ENCODE results near the gene VCAN. TPM values are rescaled to one million over a fixed set of nuclear protein-coding genes. Genes with fewer than 3 reads are reported as not detected.

VCAN gene
- total and polyA plus RNA-seq, 2 of the 8 experiments (the other 6 are each of a cell fraction or from before 2014, with no cell fraction given), result 146 to 404 TPM

DNA sequence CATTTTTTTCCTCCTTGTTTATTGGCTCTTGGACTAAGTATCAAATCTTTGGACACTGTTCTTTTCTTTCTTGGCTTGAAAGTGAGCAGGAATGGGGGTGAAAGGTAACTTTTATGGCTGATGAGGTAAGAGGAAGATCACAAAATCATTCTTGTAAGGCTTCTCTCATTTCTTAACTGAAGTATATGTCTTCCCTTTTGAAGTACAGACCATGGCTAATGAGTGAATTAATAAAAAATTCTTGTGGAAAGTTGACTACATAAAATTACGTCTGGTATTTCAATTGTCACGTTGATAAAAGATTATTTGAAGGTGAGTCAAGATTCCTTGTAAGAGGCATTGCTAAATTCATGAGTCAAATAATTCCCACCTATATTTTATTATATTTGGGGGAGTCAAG is 25.1 kb downstream of the VCAN start:
- H3K4me2 ChIP-seq (ENCODE audit: insufficient read depth in 1 of 2, low read depth in 2 of 2, low read length in 2 of 2), result no peak overlapping the region

More for the DNA sequence above, 25.1 kb downstream of the VCAN start:
- no peaks in the 10 kb centered on the region for H4K20me1 ChIP-seq (replicated peaks in 1 of 2; ENCODE audit: control insufficient read depth in 1 of 2, insufficient read depth in 2 of 2, low read length in 2 of 2)
- TF ChIP-seq SIRT6 (IDR thresholded peaks at IDR 0.05; ENCODE audit: low read length) (no peak), RBBP5 (IDR thresholded peaks at IDR 0.05; ENCODE audit: borderline replicate concordance, low read depth, low read length) (no peak), TCF12 (IDR thresholded peaks at IDR 0.05; ENCODE audit: low read depth, low read length) (no peak), SUZ12 (IDR thresholded peaks at IDR 0.05; ENCODE audit: low read length) (no peak), RAD21 (IDR thresholded peaks at IDR 0.05 in 1 of 2, conservative IDR thresholded peaks at IDR 0.05 in 1 of 2; ENCODE audit: low read depth in 2 of 2, low read length in 2 of 2) (no peak), SP2 (IDR thresholded peaks at IDR 0.05; ENCODE audit: low read length) (no peak), SIN3A (conservative IDR thresholded peaks at IDR 0.05 in 1 of 2, IDR thresholded peaks at IDR 0.05 in 1 of 2; ENCODE audit: low read depth in 1 of 2, low read length in 2 of 2) (no peak), CBX5 (IDR thresholded peaks at IDR 0.05; ENCODE audit: low read depth, low read length) (no peak), CBX8 (IDR thresholded peaks at IDR 0.05; ENCODE audit: borderline replicate concordance, low read depth, low read length) (no peak), SRF (IDR thresholded peaks at IDR 0.05; ENCODE audit: low read depth, low read length) (no peak), GABPA (IDR thresholded peaks at IDR 0.05; ENCODE audit: borderline replicate concordance, insufficient read depth, low read length) (no peak), TAF1 (IDR thresholded peaks at IDR 0.05; ENCODE audit: low read depth, low read length) (no peak)
- H2BK5ac ChIP-seq (ENCODE audit: low read depth, low read length), result no peak overlapping the region
- H3K56ac ChIP-seq (replicated peaks; ENCODE audit: insufficient read length, low read depth, low read length), result no peak overlapping the region
- H3K27me3 ChIP-seq (replicated peaks in 1 of 4; ENCODE audit: control insufficient read depth in 3 of 4, extremely low read depth in 1 of 4, insufficient read depth in 3 of 4, low read length in 3 of 4), result no peaks in the 10 kb centered on the region
- H2AFZ ChIP-seq (ENCODE audit: low read length), result no peak overlapping the region
- ChIA-PET CTCF (ENCODE audit: partially characterized antibody) (no interaction called here), POLR2A (ENCODE audit: partially characterized antibody) (no interaction called here)
- no peak overlapping the region for H3K18ac ChIP-seq (ENCODE audit: extremely low read depth, low read length)
- H3K79me2 ChIP-seq (ENCODE audit: control insufficient read depth in 1 of 2, insufficient read depth in 2 of 2, low read length in 2 of 2), result peaks cover 0 to 20% of the 10 kb centered on the region in 2 experiments; a peak in 2 of 4 replicates
- DNase-seq (ENCODE audit: low read depth in 1 of 2, low spot score in 2 of 2), result no peak
- H3K9ac ChIP-seq (replicated peaks in 1 of 4; ENCODE audit: extremely low read depth in 1 of 4, low read depth in 3 of 4, low read length in 3 of 4), result no peak overlapping the region
- no peak overlapping the region for H3K4me3 ChIP-seq (ENCODE audit: extremely low read depth in 1 of 4, insufficient read depth in 2 of 4, low read depth in 3 of 4, low read length in 4 of 4)
- no peak overlapping the region for H2BK20ac ChIP-seq (ENCODE audit: low read length)
- H3K23me2 ChIP-seq (ENCODE audit: low read depth, low read length), result no peaks in the 10 kb centered on the region
- H3K36me3 ChIP-seq (ENCODE audit: control insufficient read depth in 2 of 4, insufficient read depth in 4 of 4, low read length in 3 of 4), result peaks cover 2 to 89% (median 38%) of the 10 kb centered on the region in 4 experiments; a peak in 6 of 8 replicates
- no peak for FAIRE-seq
- H4K5ac ChIP-seq (ENCODE audit: insufficient read length, low read depth, low read length), result no peak overlapping the region
- no peak overlapping the region for H2BK12ac ChIP-seq (ENCODE audit: low read depth, low read length)
- H3K4ac ChIP-seq (replicated peaks; ENCODE audit: insufficient read length, low read depth, low read length), result no peak overlapping the region
- no peak overlapping the region for H2BK120ac ChIP-seq (replicated peaks; ENCODE audit: low read depth, low read length)
- peaks cover 2% of the 10 kb centered on the region; the same call in 1 of the 2 replicates for H3K79me1 ChIP-seq (ENCODE audit: low read depth, low read length)
- H2AK5ac ChIP-seq (ENCODE audit: low read depth, low read length), result no peak overlapping the region
- no peak overlapping the region for H2BK15ac ChIP-seq (ENCODE audit: low read length)
- no peak overlapping the region for H3K14ac ChIP-seq (ENCODE audit: insufficient read length)
- H3K27ac ChIP-seq (ENCODE audit: low read depth, low read length), result no peak overlapping the region
- peaks cover 0 to 10% (median 1%) of the 10 kb centered on the region in 4 experiments; a peak in 3 of 7 replicates for H3K4me1 ChIP-seq (replicated peaks in 1 of 4; ENCODE audit: control insufficient read depth in 3 of 4, insufficient read depth in 4 of 4, low read length in 3 of 4)
- no peak overlapping the region for H4K8ac ChIP-seq (ENCODE audit: extremely low read depth, insufficient read depth, low read length)
- no peak overlapping the region for H3K23ac ChIP-seq (ENCODE audit: insufficient read length)
- peaks cover 0 to 6% of the 10 kb centered on the region in 2 experiments; a peak in 1 of 4 replicates for H3K9me3 ChIP-seq (ENCODE audit: insufficient read depth in 2 of 2, low read depth in 1 of 2, low read length in 1 of 2)
- no peak overlapping the region for H4K91ac ChIP-seq (replicated peaks; ENCODE audit: insufficient read length, low read length)
- 90% methylated on average over 2 of the region's 2 CpGs; no CpG with 5 or more reads in 1 of the 2 experiments for WGBS, 2 experiments (ENCODE audit: extremely low coverage in 1 of 2, insufficient coverage in 1 of 2, insufficient read length in 1 of 2, insufficient replicate concordance in 2 of 2, low coverage in 1 of 2, low lambda C conversion rate in 2 of 2, missing lambda C conversion rate in 1 of 2)

All from H1 (cell line).